MM.1S (cell line): ENCODE measurements around the gene CCDC93.

Experiments used
- DNase-seq: peaks from one replicate; pipeline ENCODE4 v3.0.0-alpha.2; 2015
- H2AFZ ChIP-seq: fragments of 300-600 bp; sonication (generic); 2 replicates; pipeline ENCODE4 v1.6.0; 2016; ENCODE audit warnings: antibody characterized with exemption, low read length
- H3F3A ChIP-seq: fragments of 300-600 bp; sonication (generic); 2 replicates; pipeline ENCODE4 v1.6.1; 2016; ENCODE audit warnings: mild to moderate bottlenecking, antibody characterized with exemption, low read length, moderate library complexity, mixed read lengths; ENCODE audit not compliant: insufficient read depth
- H3K27ac ChIP-seq: fragments of 300-600 bp; sonication (generic); 2 replicates; pipeline ENCODE4 v1.5.1; 2016; ENCODE audit warnings: mild to moderate bottlenecking, low read length
- H3K27me3 ChIP-seq: fragments of 300-600 bp; sonication (generic); replicated peaks from 2 replicates; pipeline ENCODE4 v1.6.0; 2016; ENCODE audit warnings: low read length; ENCODE audit not compliant: insufficient read depth
- H3K36me3 ChIP-seq: fragments of 300-600 bp; sonication (generic); replicated peaks from 2 replicates; pipeline ENCODE4 v1.6.1; 2016; ENCODE audit warnings: mild to moderate bottlenecking, low read length, mixed read lengths; ENCODE audit not compliant: insufficient read depth
- H3K4me1 ChIP-seq: fragments of 300-600 bp; sonication (generic); 2 replicates; pipeline ENCODE4 v1.6.1; 2016; ENCODE audit warnings: low read length, mixed read lengths
- H3K4me2 ChIP-seq: fragments of 300-600 bp; sonication (generic); 2 replicates; pipeline ENCODE4 v1.6.0; 2016; ENCODE audit warnings: low read depth, low read length
- H3K4me3 ChIP-seq: fragments of 300-600 bp; sonication (generic); 2 replicates; pipeline ENCODE4 v1.5.1; 2016; ENCODE audit warnings: low read length, mixed read lengths
- H3K79me2 ChIP-seq: fragments of 300-600 bp; sonication (generic); 2 replicates; pipeline ENCODE4 v1.6.1; 2016; ENCODE audit warnings: mixed run types, low read length, mixed read lengths
- H3K9ac ChIP-seq: fragments of 300-600 bp; sonication (generic); 2 replicates; pipeline ENCODE4 v1.6.1; 2016; ENCODE audit warnings: low read length, mixed read lengths
- H3K9me2 ChIP-seq: fragments of 300-600 bp; sonication (generic); replicated peaks from 2 replicates; pipeline ENCODE4 v1.6.1; 2016; ENCODE audit warnings: mild to moderate bottlenecking, low read length, mixed read lengths; ENCODE audit not compliant: insufficient read depth
- H3K9me3 ChIP-seq: fragments of 300-600 bp; sonication (generic); replicated peaks from 2 replicates; pipeline ENCODE4 v1.6.1; 2016; ENCODE audit warnings: mild to moderate bottlenecking, low read length, mixed read lengths; ENCODE audit not compliant: insufficient read depth
- H4K20me1 ChIP-seq: fragments of 300-600 bp; sonication (generic); 2 replicates; pipeline ENCODE4 v1.6.1; 2016; ENCODE audit warnings: mild to moderate bottlenecking, low read length, moderate library complexity, mixed read lengths; ENCODE audit not compliant: insufficient read depth
- CTCF ChIP-seq: fragments of 300-600 bp; sonication (generic); IDR thresholded peaks from 2 replicates; pipeline ENCODE4 v1.5.1; 2016; ENCODE audit warnings: antibody characterized with exemption, low read length, mixed read lengths
- EZH2 ChIP-seq: fragments of 300-600 bp; sonication (generic); optimal IDR thresholded peaks from 2 replicates; pipeline ENCODE3; 2017; ENCODE audit warnings: low read depth, mild to moderate bottlenecking, antibody characterized with exemption, low read length, mixed read lengths
- EZH2phosphoT487 ChIP-seq: fragments of 300-600 bp; sonication (generic); IDR thresholded peaks from 2 replicates; pipeline ENCODE4 v1.6.1; 2018; ENCODE audit warnings: antibody characterized with exemption, low read length

Gene CCDC93

GRCh38 chr2:117941693-117942092, 72.2 kb downstream of the CCDC93 start:
- no peak overlapping the region for H3K27ac ChIP-seq
- H3K4me1 ChIP-seq, result no peaks in the 10 kb centered on the region
- no peaks in the 10 kb centered on the region for H3K9me3 ChIP-seq
- H3K79me2 ChIP-seq, result no peaks in the 10 kb centered on the region
- no peaks in the 10 kb centered on the region for H4K20me1 ChIP-seq
- no peak overlapping the region for H3K4me2 ChIP-seq
- H3K4me3 ChIP-seq, result no peak overlapping the region
- H2AFZ ChIP-seq, result no peak overlapping the region
- H3K9ac ChIP-seq, result no peak overlapping the region
- no peaks in the 10 kb centered on the region for H3F3A ChIP-seq
- no peaks in the 10 kb centered on the region for H3K9me2 ChIP-seq
- no peak for DNase-seq
- H3K27me3 ChIP-seq, result no peaks in the 10 kb centered on the region
- no peaks in the 10 kb centered on the region; the same call in none of the 2 replicates for H3K36me3 ChIP-seq
- TF ChIP-seq CTCF (no peak), EZH2 (no peak), EZH2phosphoT487 (no peak)

DNA sequence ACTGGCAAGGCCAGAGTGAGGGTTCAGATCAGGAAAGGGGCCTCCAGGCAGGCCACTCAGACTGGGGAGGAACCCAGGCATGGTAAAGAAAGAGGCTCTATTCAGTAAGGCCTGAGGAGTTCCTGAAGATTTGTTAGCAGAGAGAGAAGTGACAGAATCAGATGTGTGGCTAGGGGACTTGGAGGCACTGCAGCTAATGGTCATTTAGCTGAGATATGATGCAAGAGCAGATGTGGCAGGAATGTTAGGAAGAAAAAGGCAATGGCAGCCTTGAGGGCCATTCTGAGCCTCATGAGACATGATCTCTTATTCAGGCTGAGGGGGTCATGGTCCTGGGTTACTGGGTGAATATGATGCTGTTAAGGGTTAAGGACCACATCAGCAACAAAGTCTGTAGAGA, 73.4 kb downstream of the CCDC93 start:
- H3K4me3 ChIP-seq, result no peak overlapping the region
- H3K27ac ChIP-seq, result no peak overlapping the region
- TF ChIP-seq CTCF, result no peak
- no peak for TF ChIP-seq EZH2
- TF ChIP-seq EZH2phosphoT487, result no peak
- H3F3A ChIP-seq, result no peaks in the 10 kb centered on the region
- no peaks in the 10 kb centered on the region for H3K4me1 ChIP-seq
- H3K9me3 ChIP-seq, result no peaks in the 10 kb centered on the region
- no peak for DNase-seq
- H4K20me1 ChIP-seq, result no peaks in the 10 kb centered on the region
- no peak overlapping the region for H3K9ac ChIP-seq
- H3K79me2 ChIP-seq, result no peaks in the 10 kb centered on the region
- H3K9me2 ChIP-seq, result no peaks in the 10 kb centered on the region
- H3K27me3 ChIP-seq, result no peaks in the 10 kb centered on the region
- H3K36me3 ChIP-seq, result peaks cover 4% of the 10 kb centered on the region; the same call in 1 of the 2 replicates
- no peak overlapping the region for H3K4me2 ChIP-seq
- no peak overlapping the region for H2AFZ ChIP-seq

GRCh38 chr2:117938611-117939010, 75.3 kb downstream of the CCDC93 start:
- no peak overlapping the region for H2AFZ ChIP-seq
- no peak overlapping the region for H3K9ac ChIP-seq
- no peaks in the 10 kb centered on the region for H3K9me2 ChIP-seq
- H4K20me1 ChIP-seq, result no peaks in the 10 kb centered on the region
- DNase-seq, result no peak
- H3K9me3 ChIP-seq, result no peaks in the 10 kb centered on the region
- H3K36me3 ChIP-seq, result peaks cover 17% of the 10 kb centered on the region; the same call in 1 of the 2 replicates
- H3K27me3 ChIP-seq, result no peaks in the 10 kb centered on the region
- H3K27ac ChIP-seq, result no peak overlapping the region
- TF ChIP-seq EZH2phosphoT487 (no peak), CTCF (no peak), EZH2 (no peak)
- H3K79me2 ChIP-seq, result no peaks in the 10 kb centered on the region
- no peaks in the 10 kb centered on the region for H3F3A ChIP-seq
- H3K4me1 ChIP-seq, result no peaks in the 10 kb centered on the region
- H3K4me2 ChIP-seq, result no peak overlapping the region
- H3K4me3 ChIP-seq, result no peak overlapping the region
